Pancreas (tissue), 10 donors: Measurements from ENCODE around the gene ZCCHC7. TPM values are rescaled to one million over a fixed set of nuclear protein-coding genes. Genes with fewer than 3 reads are reported as not detected.

ENCODE experiments used
- ATAC-seq, 4 donors: fragments of 200-7000 bp; cut with Tn5 transposase; one replicate each; pipeline versions ENCODE4 v1.8.0 to v1.9.1; 2020; ENCODE audit warnings: mild to moderate bottlenecking in 4 of 4, moderate library complexity in 4 of 4
- DNase-seq, 6 donors: peaks; one replicate each; pipeline ENCODE4 v3.0.0-alpha.2; 2020
- FAIRE-seq: peaks from 2 replicates; lab custom pipeline; 2012; peaks lifted over from hg19 to GRCh38; lab: Jason Lieb, UNC
- H3K27ac ChIP-seq, 4 donors: fragments of 200-600 bp; sonication (generic); 1 replicate in 3 of 4; 2 replicates in 1 of 4; pipeline versions ENCODE4 v1.5.0 to v1.8.0; 2020
- H3K27me3 ChIP-seq, 4 donors: fragments of 200-600 bp; one replicate each; pipeline ENCODE4 v1.8.0; 2021
- H3K36me3 ChIP-seq, 3 donors: fragments of 200-600 bp; sonication (generic) in 1 of 3; one replicate each; pipeline versions ENCODE4 v1.5.0 to v1.8.0; 2020 to 2021
- H3K4me1 ChIP-seq, 3 donors: fragments of 200-600 bp; one replicate each; pipeline ENCODE4 v1.8.0; 2021
- H3K4me3 ChIP-seq, 4 donors: fragments of 200-600 bp; sonication (generic) in 2 of 4; one replicate each; pipeline versions ENCODE4 v1.5.0 to v1.8.0; 2020 to 2021
- H3K9me3 ChIP-seq, 4 donors: fragments of 200-600 bp; one replicate each; pipeline ENCODE4 v1.8.0; 2021
- WGBS, 2 donors: extraction: QIAGEN DNeasy Blood & Tissue Kit; methylation state at CpG; one replicate each; pipeline ENCODE4 v1.1.7; 2013; 5-methylcytosine and 5-hydroxymethylcytosine counted together
- intact Hi-C, 3 donors: fragments of 100-400 bp; cut with DNase I; formaldehyde crosslinking; loops; one replicate each; pipeline versions ENCODE4 v1.11.1 to v1.14.2; 2022
- polyA plus RNA-seq, 2 donors: library from polyadenylated mRNA; stranded (reverse); fragments of 200-250 nt; gene quantifications; one replicate each; pipeline ENCODE4 v1.2.3, GENCODE V29; 2013
- total RNA-seq, 6 donors: library from RNA; stranded (reverse); fragmentation: NEBNext Ultra II Directional in 4 of 6; extraction: Animal tissue kit (Norgen Biotek cat#: 25700) in 4 of 6; gene quantifications; one replicate each; pipeline versions ENCODE4 v1.2.1 to v1.2.4, GENCODE V29; 2021 to 2023
- TF ChIP-seq, protein P1 (sequence below), 4 donors: fragments of 200-600 bp; sonication (generic) in 3 of 4; IDR thresholded peaks; one replicate each; pipeline versions ENCODE4 v1.5.0 to v1.8.0; 2021; ENCODE audit warnings: antibody characterized with exemption in 4 of 4
- donor health status: healthy with polysubstance abuse.
- donor health status: DM: no; HTN: no; CAD: no; lungs with moderate emphysema.
- donor health status: DM: no; HTN: no; CAD: no.
- donor health status: control.
- donor health status: control.
- donor health status: Bipolar disorder and iron deficiency.
- donor health status: DM: yes; HTN: yes; CAD: no.
- donor health status: DM: no; HTN: no; CAD: no.
- donor health status: DM: no; HTN: no; CAD: no.
- donor health status: DM: yes; HTN: yes; CAD: no.

Gene ZCCHC7
- total and polyA plus RNA-seq, 8 donors, result 8.1 to 17.4 (median 14.4) TPM

DNA sequence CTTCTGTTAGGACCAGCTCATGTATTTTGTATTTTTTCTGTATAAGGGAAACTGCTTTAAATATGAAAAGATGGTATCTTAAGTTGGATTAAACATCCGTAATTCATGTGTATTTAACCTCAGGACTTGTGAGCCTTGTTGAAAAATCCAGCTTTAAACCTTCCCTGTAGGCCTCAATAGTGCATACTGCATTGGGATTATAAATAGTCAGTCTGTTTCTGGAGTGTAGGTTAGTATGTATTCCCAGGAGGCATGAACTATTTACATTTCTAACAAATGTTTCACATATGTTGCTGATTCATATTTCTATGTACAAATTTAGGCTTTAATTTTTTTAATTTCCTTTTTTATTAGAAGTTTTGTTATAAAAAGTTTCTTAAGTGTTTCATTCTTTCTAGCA, 164.3 kb downstream of the ZCCHC7 start:
- 84 to 85% methylated on average over 1 of the region's 1 CpG for WGBS, 2 donors
- no peaks in the 10 kb centered on the region for H3K9me3 ChIP-seq
- H3K27ac ChIP-seq, result no peak overlapping the region
- H3K36me3 ChIP-seq, result no peaks in the 10 kb centered on the region
- no peak for FAIRE-seq
- H3K4me3 ChIP-seq, result no peak overlapping the region
- peaks cover 0 to 14% (median 3%) of the 10 kb centered on the region in 3 donors for H3K4me1 ChIP-seq
- no peak for ATAC-seq
- H3K27me3 ChIP-seq, result no peaks in the 10 kb centered on the region
- intact Hi-C loops, result no loop called here
- no peak for DNase-seq
- TF ChIP-seq, protein P1, sequence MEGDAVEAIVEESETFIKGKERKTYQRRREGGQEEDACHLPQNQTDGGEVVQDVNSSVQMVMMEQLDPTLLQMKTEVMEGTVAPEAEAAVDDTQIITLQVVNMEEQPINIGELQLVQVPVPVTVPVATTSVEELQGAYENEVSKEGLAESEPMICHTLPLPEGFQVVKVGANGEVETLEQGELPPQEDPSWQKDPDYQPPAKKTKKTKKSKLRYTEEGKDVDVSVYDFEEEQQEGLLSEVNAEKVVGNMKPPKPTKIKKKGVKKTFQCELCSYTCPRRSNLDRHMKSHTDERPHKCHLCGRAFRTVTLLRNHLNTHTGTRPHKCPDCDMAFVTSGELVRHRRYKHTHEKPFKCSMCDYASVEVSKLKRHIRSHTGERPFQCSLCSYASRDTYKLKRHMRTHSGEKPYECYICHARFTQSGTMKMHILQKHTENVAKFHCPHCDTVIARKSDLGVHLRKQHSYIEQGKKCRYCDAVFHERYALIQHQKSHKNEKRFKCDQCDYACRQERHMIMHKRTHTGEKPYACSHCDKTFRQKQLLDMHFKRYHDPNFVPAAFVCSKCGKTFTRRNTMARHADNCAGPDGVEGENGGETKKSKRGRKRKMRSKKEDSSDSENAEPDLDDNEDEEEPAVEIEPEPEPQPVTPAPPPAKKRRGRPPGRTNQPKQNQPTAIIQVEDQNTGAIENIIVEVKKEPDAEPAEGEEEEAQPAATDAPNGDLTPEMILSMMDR (IDR thresholded peaks at IDR 0.05), result no peak

DNA sequence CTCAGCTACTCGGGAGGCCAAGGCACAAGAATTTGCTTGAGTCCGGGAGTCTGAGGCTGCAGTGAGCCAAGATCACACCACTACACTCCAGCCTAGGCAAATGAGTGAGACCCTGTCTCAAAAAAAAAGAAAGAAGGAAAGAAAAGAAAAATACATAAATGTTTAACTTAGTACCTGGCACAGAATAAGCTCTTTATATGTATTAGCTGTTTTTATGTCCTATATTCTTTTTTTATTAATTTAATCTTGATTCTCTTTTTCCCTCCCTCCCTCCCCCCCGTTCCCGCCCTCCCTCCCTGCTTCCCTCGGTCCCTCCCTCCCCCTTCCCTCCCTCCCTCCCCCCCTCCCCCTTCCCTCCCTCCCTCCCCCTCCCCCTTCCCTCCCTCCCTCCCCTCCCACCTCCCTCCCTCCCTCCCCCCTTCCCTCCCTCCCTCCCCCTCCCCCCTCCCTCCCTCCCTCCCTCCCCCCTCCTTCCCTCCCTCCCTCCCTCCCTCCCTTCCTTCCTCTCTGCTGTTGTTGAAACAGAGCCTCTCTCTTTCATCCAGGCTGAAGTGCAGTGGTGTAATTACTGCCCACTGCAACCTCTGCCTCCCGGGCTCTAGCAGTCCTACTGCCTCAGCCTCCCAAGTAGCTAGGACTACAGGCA, 166.3 kb downstream of the ZCCHC7 start:
- ATAC-seq, result no peak
- no peaks in the 10 kb centered on the region for H3K9me3 ChIP-seq
- TF ChIP-seq, protein P1 (IDR thresholded peaks at IDR 0.05), result no peak
- no peaks in the 10 kb centered on the region for H3K36me3 ChIP-seq
- intact Hi-C loops, result no loop called here
- 70 to 73% methylated on average over 6 of the region's 6 CpGs for WGBS, 2 donors
- no peak overlapping the region for H3K27ac ChIP-seq
- no peak for FAIRE-seq
- H3K27me3 ChIP-seq, result no peaks in the 10 kb centered on the region
- no peak for DNase-seq
- H3K4me3 ChIP-seq, result no peak overlapping the region
- H3K4me1 ChIP-seq, result peaks cover 0 to 17% (median 3%) of the 10 kb centered on the region in 3 donors

DNA sequence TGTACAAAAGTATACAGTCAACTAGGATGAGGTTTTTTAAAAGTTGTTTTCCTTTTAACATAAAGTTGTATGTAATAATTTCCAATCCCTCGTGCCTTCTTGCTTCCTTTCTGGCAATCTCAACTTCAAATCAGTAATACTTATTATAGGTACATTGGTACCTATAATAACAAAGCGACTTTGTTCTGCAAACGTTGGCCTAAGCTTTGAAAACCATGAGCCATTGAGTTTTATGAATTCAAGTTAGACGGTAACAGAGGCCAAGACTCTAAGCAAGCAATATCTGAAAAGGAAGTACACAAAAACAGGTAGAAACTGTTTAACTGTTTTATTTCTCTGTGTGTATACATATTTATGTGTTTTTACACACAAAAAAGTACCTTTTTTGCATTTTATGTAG, 166.9 kb downstream of the ZCCHC7 start:
- no peaks in the 10 kb centered on the region for H3K27me3 ChIP-seq
- no peaks in the 10 kb centered on the region for H3K36me3 ChIP-seq
- no peak overlapping the region for H3K27ac ChIP-seq
- TF ChIP-seq, protein P1 (IDR thresholded peaks at IDR 0.05), result no peak
- ATAC-seq (no peak), DNase-seq (no peak), FAIRE-seq (no peak)
- intact Hi-C loops, result no loop called here
- H3K9me3 ChIP-seq, result no peaks in the 10 kb centered on the region
- no peak overlapping the region for H3K4me3 ChIP-seq
- 66 to 69% methylated on average over 4 of the region's 4 CpGs for WGBS, 2 donors
- H3K4me1 ChIP-seq, result peaks cover 0 to 17% (median 3%) of the 10 kb centered on the region in 3 donors

DNA sequence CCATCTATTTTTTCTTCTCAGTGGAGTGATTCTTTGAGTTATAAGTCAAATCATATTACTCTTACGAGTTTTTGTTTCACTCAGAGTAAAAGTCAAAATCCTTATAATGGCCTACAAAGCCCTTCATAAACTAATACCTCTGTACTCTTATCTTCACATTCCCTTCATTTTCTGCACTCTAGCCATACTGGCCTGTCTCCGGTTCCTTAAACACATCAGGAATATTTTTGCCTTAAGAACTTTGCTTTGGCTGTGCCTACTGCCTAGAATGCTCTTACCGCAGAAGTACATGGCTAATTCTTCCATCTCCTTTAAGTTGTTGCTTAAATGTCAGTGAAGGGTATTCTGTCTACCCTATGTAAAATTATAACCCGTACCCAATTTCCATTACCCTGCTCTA, 169.3 kb downstream of the ZCCHC7 start:
- Histone ChIP-seq H3K4me1 (peaks cover 0 to 3% (median 0%) of the 10 kb centered on the region in 3 donors), H3K27ac (no peak overlapping the region), H3K4me3 (no peak overlapping the region), H3K27me3 (no peaks in the 10 kb centered on the region), H3K36me3 (no peaks in the 10 kb centered on the region), H3K9me3 (no peaks in the 10 kb centered on the region)
- 93 to 98% methylated on average over 4 of the region's 4 CpGs for WGBS, 2 donors
- FAIRE-seq, result no peak
- DNase-seq, result no peak
- intact Hi-C loops, result no loop called here
- no peak for ATAC-seq
- TF ChIP-seq, protein P1 (IDR thresholded peaks at IDR 0.05), result no peak

DNA sequence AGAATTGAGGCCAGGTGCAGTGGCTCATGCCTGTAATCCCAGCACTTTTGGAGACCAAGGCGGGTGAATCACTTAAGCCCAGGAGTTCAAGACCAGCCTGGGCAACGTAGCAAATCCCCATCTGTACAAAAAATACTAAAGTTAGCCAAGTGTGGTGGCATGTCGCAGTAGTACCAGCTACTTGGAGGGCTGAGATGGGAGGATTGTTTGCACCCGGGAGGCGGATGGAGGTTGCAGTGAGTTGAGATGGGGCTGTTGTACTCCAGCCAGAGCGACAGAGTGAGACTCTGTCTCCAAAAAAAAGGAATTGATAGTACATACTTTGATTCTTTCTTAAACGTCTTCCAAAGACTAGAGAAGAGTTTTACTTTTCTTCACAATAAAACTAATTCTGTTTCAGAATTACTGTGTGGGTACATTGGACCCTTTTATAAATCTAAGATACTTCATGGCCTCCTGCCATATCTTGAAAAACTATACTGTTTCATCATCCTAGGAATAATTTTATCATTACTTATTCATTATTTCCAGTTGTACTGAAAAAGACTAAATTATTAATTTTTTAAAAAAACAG, 170.1 kb downstream of the ZCCHC7 start:
- DNase-seq (no peak), ATAC-seq (no peak), FAIRE-seq (no peak)
- 95 to 97% methylated on average over 7 of the region's 7 CpGs for WGBS, 2 donors
- intact Hi-C loops, result no loop called here
- no peak overlapping the region for H3K4me3 ChIP-seq
- H3K4me1 ChIP-seq, result peaks cover 0 to 3% (median 0%) of the 10 kb centered on the region in 3 donors
- TF ChIP-seq, protein P1 (IDR thresholded peaks at IDR 0.05), result no peak
- no peak overlapping the region for H3K27ac ChIP-seq
- H3K9me3 ChIP-seq, result no peaks in the 10 kb centered on the region
- H3K36me3 ChIP-seq, result no peaks in the 10 kb centered on the region
- H3K27me3 ChIP-seq, result no peaks in the 10 kb centered on the region
